GM18909 (cell line): Measurements from ENCODE around the gene KRTAP10-4.

Experiments
- ATAC-seq: cut with Tn5 transposase; IDR thresholded peaks from one replicate; pipeline ENCODE4 v1.9.1; 2021; ENCODE audit warnings: mild to moderate bottlenecking; ENCODE audit not compliant: unreplicated experiment, poor library complexity

The KRTAP10-4 gene

GRCh38 chr21:44612669-44613229, 39.2 kb downstream of the KRTAP10-4 start:
- ATAC-seq, result no peak

GRCh38 chr21:44613386-44614155, 40.0 kb downstream of the KRTAP10-4 start:
- no peak for ATAC-seq

GRCh38 chr21:44614161-44614631, 40.7 kb downstream of the KRTAP10-4 start:
- no peak for ATAC-seq

- no peak for ATAC-seq
Measured at GRCh38 chr21:44614961-44615391, 41.4 kb downstream of the KRTAP10-4 start.

GRCh38 chr21:44615466-44615865, 41.9 kb downstream of the KRTAP10-4 start:
- ATAC-seq, result no peak

GRCh38 chr21:44615911-44616590, 42.5 kb downstream of the KRTAP10-4 start:
- no peak for ATAC-seq

GRCh38 chr21:44616591-44616926, 43.0 kb downstream of the KRTAP10-4 start:
- ATAC-seq, result no peak

- ATAC-seq, result no peak
Measured at GRCh38 chr21:44617071-44617501, 43.6 kb downstream of the KRTAP10-4 start.

GRCh38 chr21:44618504-44618903, 45.0 kb downstream of the KRTAP10-4 start:
- ATAC-seq, result no peak

GRCh38 chr21:44618909-44619308, 45.4 kb downstream of the KRTAP10-4 start:
- no peak for ATAC-seq

GRCh38 chr21:44619886-44620285, 46.4 kb downstream of the KRTAP10-4 start:
- no peak for ATAC-seq

GRCh38 chr21:44623575-44623974, 50.0 kb downstream of the KRTAP10-4 start:
- no peak for ATAC-seq
